KBM-7 (cell line): ENCODE measurements around the gene STX16.

Experiments
- DNase-seq: peaks from one replicate; pipeline ENCODE4 v3.0.0-alpha.2; 2015
- in situ Hi-C: fragments of 300-500 bp; cut with MboI; formaldehyde crosslinking; loops from 2 replicates; pipeline ENCODE4 v1.14.3; 2020; ENCODE audit warnings: low sequenced_read_pairs, low pct_unique_long_range_greater_than_20kb, mixed read lengths

The STX16 gene

GRCh38 chr20:58650776-58651558, at the start of gene STX16:
TSS of gene STX16 (plus strand) at chr20:58651283. CDS start at chr20:58652007, 724 bp downstream.
- peak; percentile 95 for DNase-seq
- in situ Hi-C loops: no loop called here

- in situ Hi-C loops: no loop called here
- DNase-seq: no peak
These were observed 49.0 kb upstream of the STX16 start for GRCh38 chr20:58602124-58602523.

- in situ Hi-C loops: no loop called here
- no peak for DNase-seq
These were observed 47.4 kb upstream of the STX16 start for GRCh38 chr20:58603721-58604120.

- in situ Hi-C loops: no loop called here
- no peak for DNase-seq
These were observed 46.8 kb upstream of the STX16 start for GRCh38 chr20:58604128-58604881.

GRCh38 chr20:58605292-58606065, 45.6 kb upstream of the STX16 start:
- in situ Hi-C loops: no loop called here
- DNase-seq: no peak

- in situ Hi-C loops: no loop called here
These were observed 44.9 kb upstream of the STX16 start for GRCh38 chr20:58606184-58606583.

GRCh38 chr20:58608096-58608840, 42.8 kb upstream of the STX16 start:
- in situ Hi-C loops: no loop called here
- no peak for DNase-seq

More at GRCh38 chr20:58606184-58606583, 44.9 kb upstream of the STX16 start:
- DNase-seq: no peak

GRCh38 chr20:58609026-58609425, 42.1 kb upstream of the STX16 start:
- in situ Hi-C loops: no loop called here
- no peak for DNase-seq

GRCh38 chr20:58610071-58610800, 40.8 kb upstream of the STX16 start:
- no peak for DNase-seq
- in situ Hi-C loops: no loop called here

- DNase-seq: no peak
- in situ Hi-C loops: no loop called here
These were observed 40.3 kb upstream of the STX16 start for GRCh38 chr20:58610811-58611210.

GRCh38 chr20:58611236-58612030, 39.6 kb upstream of the STX16 start:
- in situ Hi-C loops: no loop called here
- no peak for DNase-seq

- in situ Hi-C loops: no loop called here
- DNase-seq: no peak
These were observed 38.9 kb upstream of the STX16 start for GRCh38 chr20:58612121-58612691.

- DNase-seq: no peak
- in situ Hi-C loops: no loop called here
These were observed 37.8 kb upstream of the STX16 start for GRCh38 chr20:58613061-58613854.

- in situ Hi-C loops: no loop called here
- no peak for DNase-seq
These were observed 36.7 kb upstream of the STX16 start for GRCh38 chr20:58614366-58614765.

- in situ Hi-C loops: no loop called here
- no peak for DNase-seq
These were observed 35.9 kb upstream of the STX16 start for GRCh38 chr20:58614984-58615760.

GRCh38 chr20:58616411-58616810, 34.7 kb upstream of the STX16 start:
- in situ Hi-C loops: no loop called here
- no peak for DNase-seq
